Dendritic cell treated with granulocyte-macrophage colony-stimulating factor and Interleukin-4, amounts not matched to agents 40 ng/mL and 50 ng/mL, for 4 days (primary cell): ENCODE measurements around the gene ADORA2A.

ENCODE experiments used
- H3K27ac Mint-ChIP-seq: one replicate; pipeline ENCODE4 v1.8.0; 2022; ENCODE audit warnings: mild to moderate bottlenecking, mixed read lengths
- H3K27me3 Mint-ChIP-seq: one replicate; pipeline ENCODE4 v1.8.0; 2022; ENCODE audit warnings: mild to moderate bottlenecking, mixed read lengths
- H3K36me3 Mint-ChIP-seq: one replicate; pipeline ENCODE4 v1.8.0; 2022; ENCODE audit warnings: low read depth, mixed read lengths
- H3K4me1 Mint-ChIP-seq: one replicate; pipeline ENCODE4 v1.8.0; 2022; ENCODE audit warnings: low read depth, mixed read lengths
- H3K4me3 Mint-ChIP-seq: one replicate; pipeline ENCODE4 v1.8.0; 2022; ENCODE audit warnings: mild to moderate bottlenecking, moderate library complexity, mixed read lengths
- H3K9me3 Mint-ChIP-seq: one replicate; pipeline ENCODE4 v1.8.0; 2022; ENCODE audit warnings: mixed read lengths
- intact Hi-C: fragments of 100-400 bp; cut with micrococcal nuclease; formaldehyde crosslinking; loops from one replicate; pipeline ENCODE4 v1.15.0; 2022

The ADORA2A gene

GRCh38 chr22:24418786-24419474, 8.5 kb upstream of the ADORA2A start:
- intact Hi-C loops = no loop called here

DNA sequence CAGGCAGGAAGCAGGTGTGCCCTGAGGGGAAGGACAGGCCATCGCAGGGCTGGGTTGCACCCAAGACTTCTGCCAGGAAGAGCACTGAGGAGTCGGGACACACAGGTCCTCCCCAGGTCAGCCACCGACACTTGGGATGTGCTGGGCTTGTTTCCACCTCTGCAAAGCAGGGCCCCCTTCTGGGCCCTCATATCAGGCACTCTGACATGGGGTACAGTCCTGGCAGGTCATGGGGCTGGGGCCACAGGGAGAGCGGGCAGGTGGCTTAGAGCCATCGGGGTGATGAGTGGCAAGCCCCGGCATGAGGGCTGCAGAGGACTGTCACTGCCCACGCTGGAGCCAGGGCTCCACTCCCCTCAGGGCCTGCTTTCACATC, 7.9 kb upstream of the ADORA2A start:
- Mint-ChIP-seq H3K27ac (peak overlapping the region; percentile 21), H3K27me3 (peaks cover 21% of the 10 kb centered on the region), H3K4me1 (peaks cover 27% of the 10 kb centered on the region), H3K9me3 (no peaks in the 10 kb centered on the region), H3K4me3 (no peak overlapping the region), H3K36me3 (peaks cover 37% of the 10 kb centered on the region)
- intact Hi-C loops = no loop called here

More at GRCh38 chr22:24418786-24419474, 8.5 kb upstream of the ADORA2A start:
- Mint-ChIP-seq H3K9me3 (no peaks in the 10 kb centered on the region), H3K36me3 (peaks cover 42% of the 10 kb centered on the region), H3K4me1 (peaks cover 24% of the 10 kb centered on the region), H3K4me3 (no peak overlapping the region), H3K27ac (peak overlapping the region; percentile 21), H3K27me3 (peaks cover 21% of the 10 kb centered on the region)

- intact Hi-C loops = no loop called here
- Mint-ChIP-seq H3K4me1 (peaks cover 35% of the 10 kb centered on the region), H3K4me3 (no peak overlapping the region), H3K27me3 (peaks cover 22% of the 10 kb centered on the region), H3K27ac (no peak overlapping the region), H3K36me3 (peaks cover 29% of the 10 kb centered on the region), H3K9me3 (no peaks in the 10 kb centered on the region)
Measured at GRCh38 chr22:24420072-24420976, 7.1 kb upstream of the ADORA2A start.

GRCh38 chr22:24420977-24421343, 6.4 kb upstream of the ADORA2A start:
- intact Hi-C loops = no loop called here
- Mint-ChIP-seq H3K4me1 (peaks cover 42% of the 10 kb centered on the region), H3K36me3 (peaks cover 22% of the 10 kb centered on the region), H3K4me3 (no peak overlapping the region), H3K27ac (no peak overlapping the region), H3K9me3 (no peaks in the 10 kb centered on the region), H3K27me3 (peaks cover 26% of the 10 kb centered on the region)

GRCh38 chr22:24421428-24421931, 5.9 kb upstream of the ADORA2A start:
- peaks cover 17% of the 10 kb centered on the region for H3K36me3 Mint-ChIP-seq
- H3K4me1 Mint-ChIP-seq = peaks cover 47% of the 10 kb centered on the region
- no peak overlapping the region for H3K27ac Mint-ChIP-seq
- intact Hi-C loops = no loop called here
- H3K9me3 Mint-ChIP-seq = no peaks in the 10 kb centered on the region
- no peak overlapping the region for H3K4me3 Mint-ChIP-seq
- peaks cover 28% of the 10 kb centered on the region for H3K27me3 Mint-ChIP-seq

DNA sequence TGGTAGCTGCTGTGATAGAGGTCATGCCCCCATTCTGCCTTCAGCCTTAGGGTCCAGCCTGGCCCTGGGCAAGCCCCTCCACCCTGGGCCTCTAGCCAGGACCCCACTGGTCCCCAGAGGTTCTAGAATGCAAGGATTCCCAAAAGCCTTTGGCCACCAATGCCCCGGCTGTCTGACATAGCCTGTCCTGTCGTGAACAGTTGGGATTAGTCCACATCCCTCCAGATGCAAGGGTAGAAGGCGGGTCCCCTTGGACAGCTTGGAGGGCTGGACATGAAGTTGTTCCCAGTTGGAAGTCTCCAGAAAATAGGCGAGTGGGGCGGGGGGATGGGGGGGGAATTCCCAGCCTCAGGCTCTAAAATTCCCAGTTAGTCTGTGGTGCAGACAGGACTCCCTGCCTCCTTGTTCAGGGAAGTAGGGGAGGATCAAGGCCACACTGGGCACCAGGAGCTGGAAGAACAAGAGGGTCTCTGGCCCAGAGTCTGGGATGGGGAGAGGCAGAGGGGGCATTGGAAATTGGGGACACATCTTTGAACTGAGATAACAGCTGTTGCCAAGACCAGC, 5.2 kb upstream of the ADORA2A start:
- intact Hi-C loops = loop anchor here (2.0 kb wide), 1 partner anchor 81 kb away; no protein-coding TSS in a partner anchor
- Mint-ChIP-seq H3K27ac (no peak overlapping the region), H3K4me1 (peaks cover 54% of the 10 kb centered on the region), H3K36me3 (peaks cover 13% of the 10 kb centered on the region), H3K9me3 (no peaks in the 10 kb centered on the region), H3K4me3 (peak overlapping the region; percentile 18), H3K27me3 (peaks cover 33% of the 10 kb centered on the region)

GRCh38 chr22:24423519-24424000, 3.8 kb upstream of the ADORA2A start:
- H3K4me1 Mint-ChIP-seq = peaks cover 68% of the 10 kb centered on the region
- intact Hi-C loops = loop anchor here (1.0 to 2.0 kb wide), 2 partner anchors 79 to 102 kb away; no protein-coding TSS in a partner anchor
- H3K27ac Mint-ChIP-seq = no peak overlapping the region
- H3K36me3 Mint-ChIP-seq = peaks cover 2% of the 10 kb centered on the region
- H3K9me3 Mint-ChIP-seq = no peaks in the 10 kb centered on the region
- H3K27me3 Mint-ChIP-seq = peaks cover 41% of the 10 kb centered on the region
- H3K4me3 Mint-ChIP-seq = peak overlapping the region; percentile 63

DNA sequence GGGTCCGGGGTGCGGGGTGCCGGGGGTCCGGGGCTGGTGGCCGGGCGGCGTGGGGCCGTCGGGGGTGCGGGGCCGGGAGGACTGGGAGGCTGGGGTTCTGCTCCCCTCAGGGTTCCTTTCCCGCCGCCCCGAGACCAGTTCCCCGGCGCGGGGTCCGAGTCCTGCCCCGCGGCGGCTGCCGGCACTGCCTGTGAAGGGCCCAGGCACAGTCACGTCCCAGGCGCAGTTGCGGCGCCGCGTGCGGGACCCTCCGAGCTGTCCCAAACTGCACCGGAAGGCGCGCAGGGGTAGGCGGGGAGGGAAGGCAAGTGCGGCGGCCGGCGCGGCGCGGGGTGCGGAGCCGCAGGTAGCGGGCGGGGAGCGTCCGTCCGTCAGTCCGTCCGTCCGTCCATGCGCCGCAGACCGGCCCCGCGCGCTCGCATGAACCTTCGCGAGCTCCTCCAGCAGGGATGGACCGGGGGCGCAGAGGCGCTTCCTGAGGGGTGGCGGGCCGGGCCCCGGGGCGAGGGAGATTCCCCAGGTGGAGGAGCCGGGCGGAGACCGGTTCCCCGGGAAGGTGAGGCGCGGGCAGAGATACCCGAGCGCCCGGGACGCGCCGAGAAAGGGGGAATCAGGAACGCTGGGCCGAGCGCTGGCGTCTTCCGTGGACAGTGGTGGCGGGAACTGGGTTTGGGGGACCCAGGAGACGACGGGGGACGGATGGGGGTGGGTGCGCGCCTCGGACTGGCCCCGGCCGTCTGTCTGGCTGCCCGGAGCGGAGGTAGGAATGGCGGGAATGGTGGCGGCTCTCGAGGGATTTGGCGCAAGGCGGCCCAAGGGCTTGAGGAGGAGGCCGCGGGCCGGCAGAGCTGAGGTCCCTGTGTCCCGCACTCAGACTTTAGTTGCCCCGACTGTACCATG, 3.1 kb upstream of the ADORA2A start:
- Mint-ChIP-seq H3K36me3 (no peaks in the 10 kb centered on the region), H3K27me3 (peaks cover 39% of the 10 kb centered on the region), H3K9me3 (no peaks in the 10 kb centered on the region), H3K4me1 (peaks cover 72% of the 10 kb centered on the region), H3K4me3 (peak overlapping the region; percentile 63), H3K27ac (no peak overlapping the region)
- intact Hi-C loops = no loop called here

- Mint-ChIP-seq H3K36me3 (no peaks in the 10 kb centered on the region), H3K27ac (peak overlapping the region; percentile 45), H3K4me1 (peaks cover 72% of the 10 kb centered on the region), H3K9me3 (no peaks in the 10 kb centered on the region), H3K4me3 (peak overlapping the region; percentile 63), H3K27me3 (peaks cover 35% of the 10 kb centered on the region)
- intact Hi-C loops = no loop called here
Measured at GRCh38 chr22:24424901-24425775, 2.3 kb upstream of the ADORA2A start.

- H3K4me3 Mint-ChIP-seq = no peak overlapping the region
Measured at GRCh38 chr22:24426436-24426835, 963 bp upstream of the ADORA2A start.

GRCh38 chr22:24426851-24427499, 424 bp upstream of the ADORA2A start:
- Mint-ChIP-seq H3K27me3 (peaks cover 28% of the 10 kb centered on the region), H3K4me1 (peaks cover 79% of the 10 kb centered on the region), H3K9me3 (no peaks in the 10 kb centered on the region), H3K36me3 (no peaks in the 10 kb centered on the region), H3K27ac (peak overlapping the region; percentile 38), H3K4me3 (no peak overlapping the region)
- intact Hi-C loops = no loop called here

More at GRCh38 chr22:24426436-24426835, 963 bp upstream of the ADORA2A start:
- no peaks in the 10 kb centered on the region for H3K36me3 Mint-ChIP-seq
- no peaks in the 10 kb centered on the region for H3K9me3 Mint-ChIP-seq
- H3K27me3 Mint-ChIP-seq = peaks cover 29% of the 10 kb centered on the region
- peaks cover 75% of the 10 kb centered on the region for H3K4me1 Mint-ChIP-seq
- intact Hi-C loops = no loop called here
- H3K27ac Mint-ChIP-seq = no peak overlapping the region
